ENCODE data around the gene CAMK2B. TPM values are rescaled to one million over a fixed set of nuclear protein-coding genes. Genes with fewer than 3 reads are reported as not detected.

Gene CAMK2B
- polyA plus RNA-seq, 1 donor (not counting 4 experiments of a cell fraction or from before 2014, with no cell fraction given) = 0.25 TPM

DNA sequence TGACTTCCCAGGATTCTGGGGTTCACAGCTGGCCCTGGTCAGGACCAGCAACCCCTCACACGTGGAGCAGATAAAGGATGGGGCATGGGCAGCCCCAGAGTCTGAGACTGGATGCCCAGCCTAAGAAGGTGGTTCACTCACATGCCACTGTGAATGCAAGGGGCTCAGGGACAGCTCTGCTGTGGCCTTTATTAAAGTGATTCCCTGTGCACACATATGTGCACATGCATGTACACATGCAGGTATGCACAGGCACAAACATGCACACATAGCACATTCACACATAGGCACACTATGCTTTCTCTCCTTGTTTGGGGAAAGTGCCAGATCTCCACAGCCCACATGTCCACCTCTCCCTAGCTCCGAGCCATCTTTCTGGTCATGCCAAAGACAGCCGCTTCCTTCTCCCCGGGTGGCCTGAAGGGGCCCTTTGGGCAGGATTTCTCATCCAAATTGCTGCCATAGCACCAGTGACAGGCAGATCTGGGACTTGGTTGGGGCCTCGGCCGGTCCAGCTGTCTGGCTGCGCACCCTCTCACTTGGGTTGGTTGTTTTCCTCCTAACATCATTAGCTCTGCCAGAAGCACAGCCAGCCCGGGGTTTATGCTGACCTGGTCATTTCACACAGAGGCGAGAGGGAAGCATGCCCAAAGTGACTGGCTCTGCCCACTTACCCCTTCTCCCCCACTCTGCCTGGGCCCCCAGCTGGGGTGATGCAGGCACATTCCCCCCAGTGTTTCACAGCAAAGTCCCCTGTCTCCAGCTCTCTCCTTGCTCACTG lies 137.6 kb downstream of the CAMK2B start:
- TF ChIP-seq, protein P1, sequence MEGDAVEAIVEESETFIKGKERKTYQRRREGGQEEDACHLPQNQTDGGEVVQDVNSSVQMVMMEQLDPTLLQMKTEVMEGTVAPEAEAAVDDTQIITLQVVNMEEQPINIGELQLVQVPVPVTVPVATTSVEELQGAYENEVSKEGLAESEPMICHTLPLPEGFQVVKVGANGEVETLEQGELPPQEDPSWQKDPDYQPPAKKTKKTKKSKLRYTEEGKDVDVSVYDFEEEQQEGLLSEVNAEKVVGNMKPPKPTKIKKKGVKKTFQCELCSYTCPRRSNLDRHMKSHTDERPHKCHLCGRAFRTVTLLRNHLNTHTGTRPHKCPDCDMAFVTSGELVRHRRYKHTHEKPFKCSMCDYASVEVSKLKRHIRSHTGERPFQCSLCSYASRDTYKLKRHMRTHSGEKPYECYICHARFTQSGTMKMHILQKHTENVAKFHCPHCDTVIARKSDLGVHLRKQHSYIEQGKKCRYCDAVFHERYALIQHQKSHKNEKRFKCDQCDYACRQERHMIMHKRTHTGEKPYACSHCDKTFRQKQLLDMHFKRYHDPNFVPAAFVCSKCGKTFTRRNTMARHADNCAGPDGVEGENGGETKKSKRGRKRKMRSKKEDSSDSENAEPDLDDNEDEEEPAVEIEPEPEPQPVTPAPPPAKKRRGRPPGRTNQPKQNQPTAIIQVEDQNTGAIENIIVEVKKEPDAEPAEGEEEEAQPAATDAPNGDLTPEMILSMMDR (optimal IDR thresholded peaks at IDR 0.05 in 1 of 3, IDR thresholded peaks at IDR 0.05 in 1 of 3, conservative IDR thresholded peaks at IDR 0.05 in 1 of 3; ENCODE audit: extremely low read depth in 1 of 3, insufficient read depth in 2 of 3, low read length in 3 of 3) = no peak
- TF ChIP-seq EZH2 (IDR thresholded peaks at IDR 0.05; ENCODE audit: low read length) = no peak
- no peak overlapping the region for H3K27ac ChIP-seq (ENCODE audit: control insufficient read depth, insufficient read depth, low read length)
- peaks cover 15% of the 10 kb centered on the region for H3K4me1 ChIP-seq (ENCODE audit: control insufficient read depth, extremely low read depth, insufficient read depth, low read length)
- no peak overlapping the region for H2AFZ ChIP-seq (ENCODE audit: control insufficient read depth, low read length)
- H3K9me1 ChIP-seq (ENCODE audit: control insufficient read depth, extremely low read depth, insufficient read depth, low read length) = no peaks in the 10 kb centered on the region
- FAIRE-seq (no peak), DNase-seq (ENCODE audit: low read depth, low spot score) (no peak)
- H3K27me3 ChIP-seq (ENCODE audit: control insufficient read depth, extremely low read depth, insufficient read depth, low read length) = peaks cover 8% of the 10 kb centered on the region
- H3K9me3 ChIP-seq (ENCODE audit: control insufficient read depth, low read depth, low read length) = peaks cover 1% of the 10 kb centered on the region
- no peaks in the 10 kb centered on the region for H4K20me1 ChIP-seq (ENCODE audit: control insufficient read depth, extremely low read depth, insufficient read depth, low read length)
- H3K9ac ChIP-seq (ENCODE audit: control insufficient read depth, extremely low read depth, insufficient read depth, low read length) = no peak overlapping the region
- H3K36me3 ChIP-seq (ENCODE audit: control insufficient read depth in 2 of 2, extremely low read depth in 1 of 2, insufficient read depth in 2 of 2, low read length in 2 of 2) = no peaks in the 10 kb centered on the region
- H3K4me3 ChIP-seq (ENCODE audit: control insufficient read depth in 2 of 3, extremely low read depth in 1 of 3, insufficient read depth in 2 of 3, low read depth in 1 of 3, low read length in 3 of 3) = no peak overlapping the region
- H3K4me2 ChIP-seq (ENCODE audit: control insufficient read depth, extremely low read depth, insufficient read depth, low read depth, low read length) = no peak overlapping the region
- dilution Hi-C loops (cut with MboI; ENCODE audit: extremely low pct_ligation_motif_present, low sequenced_read_pairs) = no loop called here
- H3K79me2 ChIP-seq (ENCODE audit: control insufficient read depth, insufficient read depth, low read length) = no peaks in the 10 kb centered on the region

DNA sequence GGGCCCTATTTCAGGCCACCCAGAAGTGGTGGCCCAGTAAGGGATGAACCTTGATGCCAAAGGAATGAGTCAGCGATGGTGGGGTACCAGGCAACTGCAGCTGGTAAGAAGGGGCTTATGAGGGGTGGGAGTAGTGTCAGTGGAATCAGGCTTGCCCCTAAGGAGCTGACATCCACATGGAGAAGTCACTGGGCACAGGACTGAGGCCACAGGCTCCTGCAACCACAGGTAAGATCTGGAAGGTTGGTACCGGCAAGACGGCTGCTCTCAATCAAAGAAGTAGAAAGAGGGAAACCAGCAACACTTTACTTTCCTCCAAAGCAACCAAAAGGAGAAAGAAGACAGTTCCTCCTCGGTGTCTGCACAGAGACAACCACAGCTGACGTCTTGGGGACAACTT lies 138.7 kb downstream of the CAMK2B start:
- no peak overlapping the region for H3K4me3 ChIP-seq (ENCODE audit: control insufficient read depth in 2 of 3, extremely low read depth in 1 of 3, insufficient read depth in 2 of 3, low read depth in 1 of 3, low read length in 3 of 3)
- FAIRE-seq = no peak
- dilution Hi-C loops (cut with MboI; ENCODE audit: extremely low pct_ligation_motif_present, low sequenced_read_pairs) = no loop called here
- DNase-seq (ENCODE audit: low read depth, low spot score) = no peak
- peaks cover 9% of the 10 kb centered on the region for H3K9me3 ChIP-seq (ENCODE audit: control insufficient read depth, low read depth, low read length)
- no peak overlapping the region for H3K27ac ChIP-seq (ENCODE audit: control insufficient read depth, insufficient read depth, low read length)
- H3K9me1 ChIP-seq (ENCODE audit: control insufficient read depth, extremely low read depth, insufficient read depth, low read length) = no peaks in the 10 kb centered on the region
- H3K36me3 ChIP-seq (ENCODE audit: control insufficient read depth in 2 of 2, extremely low read depth in 1 of 2, insufficient read depth in 2 of 2, low read length in 2 of 2) = no peaks in the 10 kb centered on the region
- no peak overlapping the region for H3K9ac ChIP-seq (ENCODE audit: control insufficient read depth, extremely low read depth, insufficient read depth, low read length)
- H3K4me2 ChIP-seq (ENCODE audit: control insufficient read depth, extremely low read depth, insufficient read depth, low read depth, low read length) = no peak overlapping the region
- peaks cover 15% of the 10 kb centered on the region for H3K4me1 ChIP-seq (ENCODE audit: control insufficient read depth, extremely low read depth, insufficient read depth, low read length)
- TF ChIP-seq, protein P1 (optimal IDR thresholded peaks at IDR 0.05 in 1 of 3, IDR thresholded peaks at IDR 0.05 in 1 of 3, conservative IDR thresholded peaks at IDR 0.05 in 1 of 3; ENCODE audit: extremely low read depth in 1 of 3, insufficient read depth in 2 of 3, low read length in 3 of 3) = no peak
- no peak for TF ChIP-seq EZH2 (IDR thresholded peaks at IDR 0.05; ENCODE audit: low read length)
- no peak overlapping the region for H2AFZ ChIP-seq (ENCODE audit: control insufficient read depth, low read length)
- peaks cover 5% of the 10 kb centered on the region for H3K27me3 ChIP-seq (ENCODE audit: control insufficient read depth, extremely low read depth, insufficient read depth, low read length)
- no peaks in the 10 kb centered on the region for H3K79me2 ChIP-seq (ENCODE audit: control insufficient read depth, insufficient read depth, low read length)
- no peaks in the 10 kb centered on the region for H4K20me1 ChIP-seq (ENCODE audit: control insufficient read depth, extremely low read depth, insufficient read depth, low read length)
